Small intestine (tissue), 7 donors: ENCODE data around the gene CFAP100. TPM values are rescaled to one million over a fixed set of nuclear protein-coding genes. Genes with fewer than 3 reads are reported as not detected.

Source experiments
- DNase-seq, 2 donors: peaks; one replicate each; pipeline versions ENCODE4 v3.0.0 to v3.0.0-alpha.2; 2013
- FAIRE-seq: peaks from 2 replicates; lab custom pipeline; 2012; peaks lifted over from hg19 to GRCh38; lab: Jason Lieb, UNC
- H3K27ac ChIP-seq, 3 donors: one replicate each; pipeline ENCODE4 v1.5.1; 2013; ENCODE audit warnings: low read length in 2 of 3, mild to moderate bottlenecking in 2 of 3, control low read depth in 1 of 3, inconsistent platforms in 1 of 3, low read depth in 1 of 3, moderate library complexity in 1 of 3
- H3K27me3 ChIP-seq, 3 donors: one replicate each; pipeline ENCODE4 v1.6.1; 2013; ENCODE audit warnings: low read length in 3 of 3, inconsistent platforms in 1 of 3; ENCODE audit not compliant: control insufficient read depth in 3 of 3, insufficient read depth in 3 of 3
- H3K36me3 ChIP-seq, 3 donors: one replicate each; pipeline ENCODE4 v1.6.1; 2013; ENCODE audit warnings: low read length in 3 of 3, inconsistent platforms in 1 of 3, low read depth in 1 of 3, mild to moderate bottlenecking in 1 of 3, moderate library complexity in 1 of 3; ENCODE audit not compliant: control insufficient read depth in 3 of 3, insufficient read depth in 2 of 3
- H3K4me1 ChIP-seq, 3 donors: one replicate each; pipeline ENCODE4 v1.6.1; 2013; ENCODE audit warnings: low read length in 2 of 3, inconsistent platforms in 1 of 3, low read depth in 1 of 3, mild to moderate bottlenecking in 1 of 3, moderate library complexity in 1 of 3; ENCODE audit not compliant: control insufficient read depth in 3 of 3, insufficient read depth in 2 of 3
- H3K4me3 ChIP-seq, 3 donors: one replicate each; pipeline ENCODE4 v1.5.1; 2013; ENCODE audit warnings: low read length in 3 of 3, control low read depth in 1 of 3, inconsistent platforms in 1 of 3, low read depth in 1 of 3, mild to moderate bottlenecking in 1 of 3, moderate library complexity in 1 of 3
- H3K9me3 ChIP-seq, 2 donors: one replicate each; pipeline ENCODE4 v1.6.1; 2013; ENCODE audit warnings: low read depth in 1 of 2, low read length in 1 of 2; ENCODE audit not compliant: control insufficient read depth in 2 of 2, insufficient read depth in 1 of 2
- WGBS, 3 donors: extraction: QIAGEN DNeasy Blood & Tissue Kit; methylation state at CpG; one replicate each; pipeline ENCODE4 v1.1.7; 2013; 5-methylcytosine and 5-hydroxymethylcytosine counted together
- polyA plus RNA-seq, 4 donors: library from polyadenylated mRNA; stranded (reverse) in 3 of 4; unstranded in 1 of 4; fragments of 200-250 nt in 3 of 4; fragments of 120-200 nt in 1 of 4; gene quantifications; one replicate each; pipeline versions ENCODE4 v1.2.1 to v1.2.3, GENCODE V29; 2013
- donor health status: healthy with polysubstance abuse.
- donor health status: control.
- donor health status: control.
- donor health status: Bipolar disorder and iron deficiency.
- donor health status: healthy.

CFAP100 gene
- polyA plus RNA-seq, 4 donors: 0.53 TPM; not detected in 3

DNA sequence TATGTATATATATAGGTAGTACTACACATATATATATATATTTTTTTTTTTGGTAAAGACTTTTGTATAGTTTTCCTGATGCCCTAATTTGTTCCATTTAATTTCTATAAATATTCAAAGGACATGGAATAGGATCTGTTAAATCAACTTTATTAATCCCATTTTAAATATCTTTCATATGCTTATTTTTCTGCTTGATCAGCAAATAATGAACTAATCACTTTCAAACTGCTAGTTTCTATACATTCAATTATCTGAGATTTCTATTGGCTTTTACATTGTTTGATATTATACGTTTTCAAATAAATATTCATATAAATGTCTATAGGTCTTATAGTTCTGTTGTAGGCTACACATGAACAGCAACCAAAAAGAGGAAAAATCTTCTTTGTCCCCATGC is 59.3 kb downstream of the CFAP100 start:
- FAIRE-seq: no peak
- Histone ChIP-seq H3K4me3 (no peak overlapping the region), H3K4me1 (no peaks in the 10 kb centered on the region), H3K9me3 (no peaks in the 10 kb centered on the region), H3K27me3 (no peaks in the 10 kb centered on the region), H3K27ac (no peak overlapping the region), H3K36me3 (peaks cover 8 to 61% (median 11%) of the 10 kb centered on the region in 3 donors)
- WGBS, 3 donors: 76 to 88% (median 82%) methylated on average over 1 of the region's 1 CpG
- no peak for DNase-seq

DNA sequence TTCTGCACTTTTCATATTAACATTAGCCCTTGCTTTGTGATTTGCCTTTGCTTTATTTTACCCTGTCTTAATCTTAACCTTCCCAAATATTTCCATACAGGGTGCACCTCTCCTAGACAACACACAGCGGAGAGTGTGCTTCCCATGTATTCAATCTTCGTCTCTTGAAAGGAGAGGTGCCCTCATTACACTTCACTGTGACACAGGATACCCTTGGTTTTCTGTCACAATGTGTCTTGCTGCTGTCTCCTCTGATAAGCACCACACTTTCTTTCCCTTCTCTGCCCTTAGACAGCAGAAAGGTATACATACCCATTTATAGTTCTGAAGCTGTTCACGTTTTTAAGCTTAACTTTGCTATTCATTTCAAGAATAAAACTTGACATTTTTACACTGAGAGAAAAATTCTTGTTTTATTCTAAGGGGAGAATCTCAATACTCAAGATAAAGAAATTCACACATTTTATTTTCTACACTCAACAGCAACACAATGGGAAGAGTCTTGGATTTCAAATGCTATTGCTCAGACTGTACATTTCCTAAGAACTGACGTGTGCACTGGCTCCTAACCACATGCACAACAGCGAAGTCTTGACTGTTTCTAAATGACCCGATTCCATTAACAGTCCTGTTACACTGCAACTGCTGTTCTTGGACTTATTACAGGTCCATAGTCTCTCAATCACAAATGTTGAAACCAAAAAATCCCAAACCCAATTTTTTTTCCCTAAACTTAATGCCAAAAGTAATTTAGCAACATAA is 59.9 kb downstream of the CFAP100 start:
- DNase-seq: no peak
- 87 to 94% (median 89%) methylated on average over 6 of the region's 6 CpGs for WGBS, 3 donors
- H3K27me3 ChIP-seq: no peaks in the 10 kb centered on the region
- no peak overlapping the region for H3K27ac ChIP-seq
- H3K36me3 ChIP-seq: peaks cover 7 to 61% (median 14%) of the 10 kb centered on the region in 3 donors
- H3K4me1 ChIP-seq: no peaks in the 10 kb centered on the region
- H3K4me3 ChIP-seq: no peak overlapping the region
- H3K9me3 ChIP-seq: no peaks in the 10 kb centered on the region
- FAIRE-seq: no peak

DNA sequence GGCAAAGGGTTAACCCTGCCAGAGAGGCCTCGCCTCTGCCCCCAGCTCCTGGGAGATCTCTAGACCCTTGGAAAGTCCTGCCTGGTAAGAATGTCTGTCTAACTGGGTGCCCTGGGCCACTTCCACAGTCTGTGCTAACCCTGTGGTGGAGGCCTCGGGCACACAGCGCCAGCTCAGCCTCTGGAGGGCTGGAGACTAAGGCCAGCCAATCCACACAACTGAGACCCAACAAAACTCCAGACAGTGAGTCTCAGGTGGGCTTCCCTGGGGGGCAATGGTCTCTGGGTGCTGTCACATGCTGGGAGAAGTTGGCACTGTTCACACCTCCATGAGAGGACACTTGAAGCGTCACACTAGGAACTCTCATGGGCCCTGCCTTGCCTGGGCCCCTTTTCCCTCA is 61.5 kb downstream of the CFAP100 start:
- DNase-seq (no peak), FAIRE-seq (no peak)
- Histone ChIP-seq H3K9me3 (no peaks in the 10 kb centered on the region), H3K27me3 (no peaks in the 10 kb centered on the region), H3K4me1 (no peaks in the 10 kb centered on the region), H3K36me3 (peaks cover 12 to 56% (median 20%) of the 10 kb centered on the region in 3 donors), H3K27ac (no peak overlapping the region), H3K4me3 (no peak overlapping the region)
- 79 to 93% (median 79%) methylated on average over 4 of the region's 4 CpGs for WGBS, 3 donors

DNA sequence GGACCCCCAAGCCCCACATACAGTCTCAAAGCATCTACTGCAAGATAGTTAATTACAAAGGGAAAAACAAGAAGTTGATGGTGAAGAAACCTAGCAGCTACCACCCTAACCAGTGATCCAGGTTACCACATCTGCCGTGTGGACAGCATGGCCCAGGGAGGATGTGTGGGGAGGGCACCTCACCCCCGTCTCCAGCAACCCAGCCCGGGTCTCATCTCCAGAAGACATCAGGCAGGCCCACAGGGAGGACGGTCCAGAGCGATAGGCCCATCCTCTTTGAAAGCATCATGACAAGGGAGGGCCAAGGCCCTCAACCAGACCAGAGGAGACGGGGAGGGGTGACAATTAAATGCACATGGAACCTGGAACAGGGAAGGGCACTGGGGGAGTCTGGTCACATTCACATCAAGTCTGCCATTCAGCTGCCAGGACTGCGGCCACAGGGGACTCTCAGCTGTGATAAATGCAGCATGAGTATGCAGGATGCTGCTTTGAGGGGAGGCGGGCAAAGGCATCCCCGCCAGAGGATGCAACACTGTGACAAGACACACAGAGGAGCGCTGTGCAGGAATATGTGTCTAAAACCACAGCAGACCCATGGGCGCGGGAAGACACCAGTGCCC is 62.2 kb downstream of the CFAP100 start:
- DNase-seq (no peak), FAIRE-seq (no peak)
- Histone ChIP-seq H3K4me3 (no peak overlapping the region), H3K4me1 (no peaks in the 10 kb centered on the region), H3K36me3 (peaks cover 16 to 56% (median 22%) of the 10 kb centered on the region in 3 donors), H3K27me3 (no peaks in the 10 kb centered on the region), H3K9me3 (no peaks in the 10 kb centered on the region), H3K27ac (no peak overlapping the region)
- 88 to 95% (median 90%) methylated on average over 12 of the region's 12 CpGs for WGBS, 3 donors

DNA sequence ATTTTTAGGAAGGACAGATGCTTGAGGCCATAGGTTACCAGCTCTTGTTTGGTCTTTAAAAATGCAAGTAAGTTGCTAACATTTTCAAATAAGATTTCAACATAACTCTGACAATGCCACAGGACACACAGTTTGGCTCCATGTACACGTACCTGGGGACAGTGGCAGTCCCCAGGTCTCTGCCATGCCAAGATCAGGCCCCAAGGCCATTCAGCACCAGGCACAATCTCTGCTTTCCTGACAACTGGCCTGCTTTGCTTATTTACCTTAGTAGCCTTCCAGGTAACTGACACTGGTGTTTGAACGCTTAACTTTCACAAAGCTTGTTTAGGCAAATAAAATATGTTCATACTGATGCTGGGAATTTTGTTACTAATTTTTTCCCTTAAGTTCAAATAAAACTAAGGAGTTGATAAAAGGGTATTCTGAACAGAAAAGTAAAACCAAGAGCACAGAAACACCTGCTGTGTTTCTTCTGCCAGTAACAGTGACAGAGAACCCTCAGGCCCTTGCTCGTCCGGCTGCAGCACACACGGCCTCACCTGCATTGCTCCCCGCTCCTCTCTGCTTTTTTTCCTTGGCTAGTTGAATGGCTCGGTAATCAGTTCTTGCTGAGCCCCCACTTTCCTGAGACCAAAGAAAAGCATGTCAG is 64.5 kb downstream of the CFAP100 start:
- Histone ChIP-seq H3K4me1 (no peaks in the 10 kb centered on the region), H3K36me3 (peaks cover 24 to 65% (median 33%) of the 10 kb centered on the region in 3 donors), H3K27ac (no peak overlapping the region), H3K9me3 (no peaks in the 10 kb centered on the region), H3K27me3 (no peaks in the 10 kb centered on the region), H3K4me3 (no peak overlapping the region)
- no peak for DNase-seq
- 81 to 93% (median 91%) methylated on average over 7 of the region's 7 CpGs for WGBS, 3 donors
- FAIRE-seq: no peak

DNA sequence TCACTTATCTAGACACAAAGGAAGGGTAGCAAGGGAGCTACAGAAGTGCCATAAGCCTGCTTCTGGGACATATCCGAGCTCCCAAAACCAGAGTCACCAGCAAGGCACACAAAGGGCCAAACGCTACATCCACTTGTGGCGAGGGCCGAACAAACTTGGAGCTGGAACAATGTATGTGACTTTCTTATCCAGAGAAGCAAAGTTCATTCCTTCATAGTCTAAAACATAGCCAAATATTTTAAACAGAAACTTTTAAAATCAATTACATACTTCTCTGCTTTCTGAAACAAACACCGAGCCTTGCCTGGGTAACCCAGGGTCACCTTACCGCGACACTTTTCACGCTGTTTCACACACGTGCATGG is 65.0 kb downstream of the CFAP100 start:
- no peak overlapping the region for H3K4me3 ChIP-seq
- H3K27me3 ChIP-seq: no peaks in the 10 kb centered on the region
- H3K36me3 ChIP-seq: peaks cover 28 to 70% (median 35%) of the 10 kb centered on the region in 3 donors
- FAIRE-seq: no peak
- no peak overlapping the region for H3K27ac ChIP-seq
- 89 to 94% (median 90%) methylated on average over 9 of the region's 9 CpGs for WGBS, 3 donors
- DNase-seq: no peak
- H3K4me1 ChIP-seq: peaks cover 0 to under 1% (median 0%) of the 10 kb centered on the region in 3 donors
- H3K9me3 ChIP-seq: no peaks in the 10 kb centered on the region

DNA sequence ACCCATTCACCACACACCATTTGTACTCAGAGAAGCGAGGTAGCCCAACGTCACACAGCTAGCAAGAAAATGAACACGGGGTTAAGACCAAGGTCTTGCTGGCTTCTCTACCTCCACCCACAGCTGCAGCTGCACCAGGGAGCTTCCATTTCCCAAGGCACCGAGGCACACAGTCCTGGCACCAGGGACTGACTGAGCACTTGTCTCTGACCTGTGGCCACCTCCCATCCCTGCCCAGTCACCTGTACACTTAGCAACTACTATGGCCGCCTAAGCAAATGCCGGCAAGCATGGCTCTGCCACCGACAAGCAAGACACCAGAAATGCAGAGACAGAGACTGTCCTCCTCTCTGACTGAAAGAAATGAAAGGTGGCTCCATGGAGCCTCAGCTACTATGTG is 65.7 kb downstream of the CFAP100 start:
- no peak for FAIRE-seq
- H3K4me1 ChIP-seq: peaks cover 0 to 5% (median 0%) of the 10 kb centered on the region in 3 donors
- no peak overlapping the region for H3K4me3 ChIP-seq
- no peaks in the 10 kb centered on the region for H3K27me3 ChIP-seq
- H3K9me3 ChIP-seq: no peaks in the 10 kb centered on the region
- DNase-seq: no peak
- WGBS, 3 donors: 83 to 98% (median 86%) methylated on average over 7 of the region's 7 CpGs
- peaks cover 29 to 74% (median 41%) of the 10 kb centered on the region in 3 donors for H3K36me3 ChIP-seq
- no peak overlapping the region for H3K27ac ChIP-seq

DNA sequence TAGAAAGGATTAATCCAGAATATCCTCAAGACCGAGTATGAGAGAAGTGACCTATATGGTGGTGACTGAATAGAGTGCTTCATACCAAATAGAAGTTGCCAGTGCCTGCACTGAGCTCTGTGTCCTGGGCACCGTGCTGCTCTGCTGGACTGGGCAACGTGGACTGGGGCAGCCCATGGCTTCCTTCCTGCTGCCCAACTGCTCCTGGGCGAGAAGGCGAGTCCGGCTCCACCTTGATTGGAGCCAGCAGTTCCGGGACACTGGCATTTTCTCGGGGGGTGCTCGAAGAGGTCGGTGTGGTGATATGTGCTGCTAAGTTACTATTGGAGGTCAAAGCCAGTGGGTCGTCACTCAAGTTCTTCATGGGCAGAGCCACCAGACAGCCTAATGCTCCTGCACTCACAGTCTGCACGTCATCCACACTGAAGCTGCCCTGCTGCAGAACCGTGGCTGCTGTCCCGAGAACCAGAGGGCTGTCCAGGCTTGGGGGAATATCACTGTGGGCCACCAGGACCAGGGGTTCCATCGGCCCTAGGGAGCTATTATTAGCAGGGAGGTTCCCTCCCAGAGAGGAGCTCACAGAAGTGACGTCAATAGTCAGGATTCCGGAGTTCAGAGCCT is 66.9 kb downstream of the CFAP100 start:
- WGBS, 3 donors: 89 to 94% (median 93%) methylated on average over 17 of the region's 17 CpGs
- H3K4me1 ChIP-seq: peaks cover 0 to 5% (median 0%) of the 10 kb centered on the region in 3 donors
- H3K9me3 ChIP-seq: no peaks in the 10 kb centered on the region
- DNase-seq: no peak
- H3K27ac ChIP-seq: no peak overlapping the region
- H3K27me3 ChIP-seq: no peaks in the 10 kb centered on the region
- H3K4me3 ChIP-seq: no peak overlapping the region
- peaks cover 38 to 75% (median 49%) of the 10 kb centered on the region in 3 donors for H3K36me3 ChIP-seq
- FAIRE-seq: no peak
